ENCODE results near the gene ARMC7. TPM values are rescaled to one million over a fixed set of nuclear protein-coding genes. Genes with fewer than 3 reads are reported as not detected.
A peak's percentile ranks its signal among the peaks of the same experiment; 100 is the strongest.
"Not testable (repeated sequence)": the region's sequence is repeated elsewhere in the genome, so short reads cannot be mapped to it uniquely, and the experiment has no call there.

The ARMC7 gene
- total RNA-seq, 1 donor from 2014 or later: 3.5 TPM

DNA sequence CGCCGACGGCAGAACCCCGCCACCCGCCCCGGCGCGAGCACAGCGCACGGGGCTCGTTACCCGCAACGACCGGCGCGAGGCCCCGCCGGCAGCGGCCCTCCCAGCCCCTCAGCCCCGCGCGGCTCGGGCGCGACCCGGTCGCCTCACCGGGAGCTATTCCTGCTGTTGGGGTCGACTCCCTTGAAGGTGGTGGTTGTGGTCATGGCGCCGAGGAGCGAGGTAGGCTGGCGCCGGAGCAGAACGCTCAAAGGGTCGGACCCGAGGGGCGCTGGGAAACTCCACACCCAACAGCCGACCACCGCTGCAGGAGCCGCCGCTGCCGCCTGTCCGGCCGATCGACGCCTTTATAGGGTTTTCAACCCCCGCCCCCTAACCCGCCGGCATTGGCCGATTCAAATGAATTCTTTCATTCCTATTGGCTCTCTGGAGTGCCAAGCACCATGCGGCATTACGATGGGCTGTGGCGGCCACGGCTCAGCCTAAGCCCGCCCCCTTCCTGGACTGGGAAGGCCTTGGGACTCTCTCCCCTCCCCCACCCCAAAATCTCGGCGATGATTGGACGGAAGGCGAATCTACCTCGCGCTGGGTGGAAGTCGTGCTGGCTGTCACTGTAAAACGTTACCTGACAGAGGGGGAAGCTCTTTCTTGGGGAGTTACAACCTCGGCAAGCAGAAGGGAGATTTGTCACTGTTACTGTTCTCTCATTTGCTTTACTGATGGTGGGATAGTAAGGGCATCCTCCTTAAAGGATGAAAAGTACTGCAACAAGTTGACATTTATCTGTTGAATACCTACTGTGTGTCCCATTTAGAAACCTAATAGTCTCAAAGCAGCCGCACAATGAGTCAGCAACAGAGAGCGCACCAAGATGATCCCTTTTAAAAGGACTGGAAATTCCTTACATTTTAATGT lies 44.7 kb downstream of the ARMC7 start, which contains the start of gene JPT1:
Gene JPT1 (minus strand): TSS at position 318 of the 912 bp plus-strand sequence. CDS start 115 bp downstream, at position 203.
- peak; percentile 100 for DNase-seq

DNA sequence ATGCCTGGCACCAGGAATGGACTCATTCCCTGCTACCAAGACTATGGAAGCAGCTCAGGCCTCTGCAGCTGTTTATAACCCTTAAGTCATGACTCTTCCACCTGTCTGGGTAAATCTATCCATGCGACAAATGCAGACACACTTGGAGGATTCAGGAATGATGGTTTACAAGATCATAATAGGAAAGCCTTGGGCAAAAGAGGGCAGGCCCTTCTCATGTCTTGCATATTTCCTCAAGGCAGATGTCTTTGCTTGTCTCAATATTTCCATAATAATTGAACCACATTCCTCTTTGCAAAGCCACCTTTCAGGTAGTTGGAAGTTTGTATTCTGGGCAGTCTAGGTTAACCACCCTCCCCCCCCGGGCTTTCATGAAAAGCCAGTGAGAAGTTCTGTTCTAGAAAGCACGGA lies 45.4 kb downstream of the ARMC7 start:
- peak; percentile 85 for DNase-seq

DNA sequence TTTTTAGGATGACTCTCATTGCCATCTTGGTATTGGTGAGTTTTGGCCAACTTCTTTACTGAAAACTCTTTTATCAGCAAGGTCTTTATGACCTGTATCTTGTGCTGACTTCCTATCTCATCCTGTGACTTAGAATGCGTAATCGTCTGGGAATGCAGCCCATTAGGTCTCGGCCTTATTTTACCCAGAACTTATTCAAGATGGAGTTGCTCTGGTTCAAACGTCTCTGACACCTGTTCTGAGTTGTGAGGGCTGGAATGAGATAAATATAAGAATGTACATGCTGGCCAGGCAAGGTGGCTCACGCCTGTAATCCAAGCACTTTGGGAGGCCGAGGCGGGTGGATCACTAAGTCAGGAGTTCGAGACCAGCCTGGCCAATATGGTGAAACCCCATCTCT lies 48.7 kb downstream of the ARMC7 start:
- not testable (repeated sequence) for DNase-seq

DNA sequence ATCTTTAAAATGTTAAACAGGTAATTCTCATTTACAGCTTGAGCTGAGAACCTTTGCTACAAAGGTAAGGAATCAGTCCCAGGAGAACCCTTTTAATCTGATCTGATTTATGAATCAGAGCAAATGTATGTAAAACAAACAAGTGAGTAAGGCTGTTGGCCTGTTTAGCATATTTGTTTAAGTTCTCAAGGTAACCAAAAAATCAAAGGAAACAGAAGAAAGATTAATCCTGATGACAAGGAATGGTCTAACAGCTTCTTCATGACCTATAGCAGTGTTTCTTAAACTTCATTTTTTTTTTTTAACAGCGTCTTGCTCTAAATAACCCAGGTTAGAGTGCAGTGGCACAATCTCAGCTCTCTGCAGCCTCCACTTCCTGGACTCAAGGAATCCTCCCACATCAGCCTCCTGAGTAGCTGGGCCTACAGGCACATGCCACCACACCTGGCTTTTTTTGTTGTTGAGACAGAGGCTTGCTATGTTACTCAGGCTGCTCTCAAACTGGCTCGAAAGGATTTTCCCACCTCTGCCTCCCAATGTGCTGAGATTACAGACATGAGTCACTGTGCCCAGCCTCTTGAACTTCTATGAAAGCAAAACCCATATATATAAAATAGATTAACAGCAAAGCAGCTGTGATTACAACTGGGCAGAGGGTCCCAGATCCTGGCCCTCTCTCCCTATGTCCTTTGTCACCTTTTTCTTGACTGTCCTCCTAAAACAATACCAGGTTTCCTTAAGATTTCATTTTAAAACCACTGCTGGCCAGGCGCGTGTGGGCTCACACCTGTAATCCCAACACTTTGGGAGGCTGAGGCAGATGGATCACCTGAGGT lies 49.6 kb downstream of the ARMC7 start:
- DNase-seq: no peak

DNA sequence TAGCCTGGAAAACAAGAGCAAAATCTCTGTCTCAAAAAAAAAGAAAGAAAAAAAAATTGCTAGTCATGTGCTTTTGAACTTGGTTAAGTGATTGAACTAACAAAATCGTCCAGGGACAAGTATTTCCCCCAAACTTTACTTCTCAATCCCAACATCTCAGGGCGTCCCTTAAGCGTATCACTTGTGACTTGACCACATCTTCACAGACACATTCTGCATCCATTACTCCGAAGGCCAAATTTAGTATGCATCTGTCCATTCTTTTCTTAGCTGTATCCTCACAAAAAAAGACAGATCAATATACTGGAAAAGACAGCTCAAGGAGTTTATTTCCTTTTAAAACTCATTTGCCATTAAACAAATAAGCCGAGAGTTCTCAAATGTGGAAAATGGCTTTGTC lies 50.4 kb downstream of the ARMC7 start:
- DNase-seq: peak; percentile 38

DNA sequence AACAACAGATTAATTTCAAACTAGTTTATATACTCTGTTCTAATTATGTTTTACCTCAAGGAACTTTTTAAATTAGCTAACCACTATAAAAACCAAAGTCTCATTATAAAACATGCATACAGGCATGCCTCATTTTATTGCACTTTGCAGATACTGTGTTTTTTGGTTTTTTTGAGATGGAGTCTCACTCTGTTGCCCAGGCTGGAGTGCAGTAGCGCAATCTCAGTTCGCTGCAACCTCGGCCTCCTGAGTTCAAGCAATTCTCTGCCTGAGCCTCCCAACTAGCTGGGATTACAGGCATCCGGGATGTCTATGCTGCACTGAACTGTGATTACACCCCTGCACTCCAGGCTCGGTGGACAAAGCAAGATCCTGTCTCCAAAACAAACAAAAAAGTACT lies 53.3 kb downstream of the ARMC7 start:
- no peak for DNase-seq

DNA sequence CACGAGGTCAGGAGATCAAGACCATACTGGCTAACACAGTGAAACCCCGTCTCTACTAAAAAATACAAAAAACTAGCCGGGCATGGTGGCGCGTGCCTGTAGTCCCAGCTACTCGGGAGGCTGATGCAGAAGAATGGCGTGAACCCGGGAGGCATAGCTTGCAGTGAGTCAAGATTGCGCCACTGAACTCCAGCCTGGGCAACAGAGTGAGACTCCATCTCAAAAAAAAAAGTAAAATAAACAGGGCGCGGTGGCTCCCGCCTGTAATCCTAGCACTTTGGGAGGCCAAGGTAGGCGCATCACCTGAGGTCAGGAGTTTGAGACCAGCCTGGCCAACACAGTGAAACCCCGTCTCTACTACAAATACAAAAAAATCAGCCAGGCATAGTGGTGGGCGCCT lies 54.8 kb downstream of the ARMC7 start:
- not testable (repeated sequence) for DNase-seq

DNA sequence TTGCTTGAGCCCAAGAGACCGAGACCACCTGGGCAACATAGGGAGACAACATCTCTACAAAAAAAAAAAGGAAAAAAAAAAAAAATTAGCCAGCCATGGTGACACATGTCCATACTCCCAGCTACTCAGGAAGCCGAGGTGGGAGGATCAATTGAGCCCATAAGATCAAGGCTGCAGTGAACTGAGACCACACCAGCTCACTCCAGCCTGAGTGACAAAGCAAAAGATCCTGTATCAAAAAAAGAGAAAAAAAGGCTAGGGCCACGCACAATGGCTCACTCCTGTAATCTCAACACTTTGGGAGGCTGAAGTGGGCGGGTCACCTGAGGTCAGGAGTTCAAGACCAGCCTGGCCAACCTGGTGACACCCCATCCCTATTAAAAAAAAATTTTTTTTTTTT lies 59.2 kb downstream of the ARMC7 start:
- DNase-seq: no peak

DNA sequence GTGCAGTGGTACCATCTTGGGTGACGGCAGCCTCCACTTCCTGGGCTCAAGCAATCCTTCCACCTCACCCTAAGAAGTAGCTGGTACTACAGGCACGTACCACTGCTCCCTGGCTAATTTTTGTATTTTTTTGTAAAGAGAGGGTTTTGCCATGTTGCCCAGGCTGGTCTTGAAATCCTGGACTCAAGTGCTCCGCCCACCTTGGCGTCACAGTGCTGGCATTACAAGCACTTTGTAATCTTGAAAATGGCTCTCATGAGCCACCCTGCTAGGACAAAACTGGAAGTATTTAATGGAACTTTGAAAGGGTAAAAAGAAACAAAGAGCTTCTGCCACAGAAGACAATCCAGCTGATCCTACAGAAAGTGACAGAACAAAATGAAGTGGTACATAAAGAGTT lies 63.8 kb downstream of the ARMC7 start:
- DNase-seq: no peak

DNA sequence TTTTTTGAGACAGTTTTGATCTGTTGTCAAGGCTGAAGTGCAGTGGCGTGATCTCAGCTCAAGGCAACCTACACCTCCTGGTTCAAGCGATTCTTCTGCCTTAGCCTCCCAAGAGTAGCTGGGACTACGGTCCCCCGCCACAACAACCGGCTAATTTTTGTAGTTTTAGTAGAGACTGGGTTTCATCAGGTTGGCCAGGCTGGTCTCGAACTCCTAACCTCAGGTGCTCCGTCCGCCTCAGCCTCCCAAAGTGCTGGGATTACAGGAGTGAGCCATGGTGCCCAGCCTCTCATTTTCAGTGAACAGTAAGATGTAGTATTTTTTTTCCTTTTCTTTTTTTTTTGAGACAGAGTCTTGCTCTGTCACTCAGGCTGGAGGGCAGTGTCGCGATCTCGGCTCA lies 65.2 kb downstream of the ARMC7 start:
- DNase-seq: no peak

DNA sequence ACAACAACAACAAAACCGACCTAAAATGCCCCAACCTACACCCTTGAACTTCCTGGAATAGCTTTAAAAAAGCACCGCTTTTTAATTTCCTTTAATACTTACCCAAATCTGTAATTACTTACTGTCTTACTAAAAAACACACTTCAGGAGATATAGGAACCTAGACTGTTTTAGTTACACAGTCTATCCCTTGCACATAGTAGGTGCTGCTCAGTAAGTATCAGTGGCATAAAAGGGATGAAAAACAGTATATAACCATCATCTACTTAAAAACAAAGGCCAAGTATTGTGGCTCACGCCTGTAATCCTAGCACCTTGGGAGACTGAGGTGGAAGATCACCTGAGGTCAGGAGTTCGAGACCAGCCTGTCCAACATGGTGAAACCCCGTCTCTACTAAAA lies 66.9 kb downstream of the ARMC7 start:
- DNase-seq: no peak

DNA sequence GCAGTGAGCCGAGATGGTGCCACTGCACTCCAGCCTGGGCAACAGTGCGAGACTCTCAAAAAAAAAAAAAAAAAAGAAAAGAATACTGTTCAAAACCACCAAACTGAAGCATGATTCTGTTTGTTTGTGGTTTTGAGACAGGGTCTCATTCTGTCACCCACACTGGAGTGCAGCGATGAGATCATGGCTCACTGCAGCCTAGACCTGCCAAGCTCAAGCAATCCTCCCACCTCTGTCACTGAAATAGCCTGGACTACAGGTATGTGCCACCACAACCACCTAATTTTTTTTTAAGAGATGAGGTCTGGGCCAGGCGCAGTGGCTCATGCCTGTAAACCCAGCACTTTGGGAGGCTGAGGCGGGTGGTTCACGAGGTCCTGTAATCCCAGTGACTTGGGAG lies 68.7 kb downstream of the ARMC7 start:
- DNase-seq: no peak

Small RNA genes within 50 kb of the gene (small RNA-seq; reads per million reads assigned to genes)
- gene AC111186.1 (ENCODE audit: low replicate concordance): not detected
- not detected for gene RF00019 (ENCODE audit: low replicate concordance)

Other genes starting within 250 kb of the ARMC7 start
- 4.3 TPM for gene FDXR, start 237.0 kb upstream of the ARMC7 start, total RNA-seq
- 0.51 TPM for gene FADS6, start 216.3 kb upstream of the ARMC7 start, total RNA-seq
- gene USH1G, start 186.7 kb upstream of the ARMC7 start, total RNA-seq: 2.9 TPM
- not detected for gene OTOP2, start 185.7 kb upstream of the ARMC7 start, total RNA-seq
- gene OTOP3, start 174.1 kb upstream of the ARMC7 start, total RNA-seq: 1.4 TPM
- 12.3 TPM for gene HID1, start 137.2 kb upstream of the ARMC7 start, total RNA-seq
- 11.4 TPM for gene CDR2L, start 122.3 kb upstream of the ARMC7 start, total RNA-seq
- 31.5 TPM for gene MRPL58, start 97.3 kb upstream of the ARMC7 start, total RNA-seq
- 299 TPM for gene ATP5PD, start 63.0 kb upstream of the ARMC7 start, total RNA-seq
- gene KCTD2, start 62.7 kb upstream of the ARMC7 start, total RNA-seq: 19.8 TPM
- 11.5 TPM for gene SLC16A5, start 22.0 kb upstream of the ARMC7 start, total RNA-seq
- gene NT5C, start 21.8 kb downstream of the ARMC7 start, total RNA-seq: 50.8 TPM
- 97.4 TPM for gene JPT1, start 44.5 kb downstream of the ARMC7 start, total RNA-seq
- 64.0 TPM for gene SUMO2, start 73.0 kb downstream of the ARMC7 start, total RNA-seq
- 35.1 TPM for gene NUP85, start 95.7 kb downstream of the ARMC7 start, total RNA-seq
- gene GGA3, start 151.6 kb downstream of the ARMC7 start, total RNA-seq: 21.0 TPM
- gene MRPS7, start 151.9 kb downstream of the ARMC7 start, total RNA-seq: 44.7 TPM
- 9.1 TPM for gene MIF4GD, start 161.3 kb downstream of the ARMC7 start, total RNA-seq
- 4.9 TPM for gene SLC25A19, start 179.5 kb downstream of the ARMC7 start, total RNA-seq